GM19035 (cell line): Measurements from ENCODE around the gene TRMT2A.

Experiments used
- ATAC-seq: cut with Tn5 transposase; IDR thresholded peaks from one replicate; pipeline ENCODE4 v1.9.1; 2021; ENCODE audit not compliant: unreplicated experiment

Gene TRMT2A

DNA sequence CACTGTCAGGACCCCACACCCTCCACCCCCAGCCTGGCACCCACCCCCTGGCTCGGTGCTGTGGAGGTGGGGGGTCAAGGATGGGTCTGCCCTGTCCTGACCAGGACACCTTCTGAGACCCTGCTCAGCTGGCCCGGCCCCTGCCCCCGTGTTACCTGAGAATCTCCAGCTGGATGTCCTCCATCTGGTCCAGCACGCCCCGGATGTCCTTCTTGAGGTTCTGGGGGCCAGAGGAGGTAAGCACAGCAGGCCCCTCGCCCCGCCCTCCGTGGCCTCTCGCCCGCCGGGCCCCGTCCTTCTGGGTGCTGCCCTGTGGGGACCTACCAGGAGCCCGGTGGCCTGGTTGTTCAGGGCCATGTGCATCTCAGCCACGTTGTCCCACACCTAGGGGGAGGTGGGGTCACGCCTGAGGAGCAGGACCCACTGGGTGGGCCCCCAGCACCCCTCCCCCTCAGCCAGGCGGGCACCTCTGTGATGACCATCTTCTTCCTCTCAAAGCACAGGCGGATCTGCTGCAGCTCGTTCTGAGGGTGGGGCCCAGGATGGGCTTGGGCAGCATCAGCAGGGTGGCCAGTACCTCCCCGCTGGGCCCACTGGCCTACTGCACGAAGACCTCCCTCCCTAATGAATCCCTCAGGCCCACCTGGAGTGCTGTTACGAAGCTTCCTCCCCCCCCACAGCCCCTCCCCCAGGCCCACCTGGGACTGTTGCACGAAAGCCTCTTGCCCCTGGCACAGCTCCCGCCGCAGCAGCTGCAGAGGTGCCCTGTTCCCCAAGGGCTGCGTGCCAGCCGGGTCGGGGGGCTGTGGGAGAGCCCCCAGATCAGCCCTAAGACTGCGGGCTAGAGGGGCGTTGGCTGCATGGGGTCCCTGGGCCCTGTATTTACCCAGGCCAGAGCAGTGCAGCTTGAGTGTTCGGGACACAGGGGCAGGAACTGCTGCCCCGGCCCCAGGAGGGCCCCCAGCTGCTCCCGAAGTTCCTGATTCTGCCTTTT, 32.5 kb upstream of the TRMT2A start:
- no peak for ATAC-seq

- no peak for ATAC-seq
Measured at GRCh38 chr22:20148414-20148813, 31.4 kb upstream of the TRMT2A start.

DNA sequence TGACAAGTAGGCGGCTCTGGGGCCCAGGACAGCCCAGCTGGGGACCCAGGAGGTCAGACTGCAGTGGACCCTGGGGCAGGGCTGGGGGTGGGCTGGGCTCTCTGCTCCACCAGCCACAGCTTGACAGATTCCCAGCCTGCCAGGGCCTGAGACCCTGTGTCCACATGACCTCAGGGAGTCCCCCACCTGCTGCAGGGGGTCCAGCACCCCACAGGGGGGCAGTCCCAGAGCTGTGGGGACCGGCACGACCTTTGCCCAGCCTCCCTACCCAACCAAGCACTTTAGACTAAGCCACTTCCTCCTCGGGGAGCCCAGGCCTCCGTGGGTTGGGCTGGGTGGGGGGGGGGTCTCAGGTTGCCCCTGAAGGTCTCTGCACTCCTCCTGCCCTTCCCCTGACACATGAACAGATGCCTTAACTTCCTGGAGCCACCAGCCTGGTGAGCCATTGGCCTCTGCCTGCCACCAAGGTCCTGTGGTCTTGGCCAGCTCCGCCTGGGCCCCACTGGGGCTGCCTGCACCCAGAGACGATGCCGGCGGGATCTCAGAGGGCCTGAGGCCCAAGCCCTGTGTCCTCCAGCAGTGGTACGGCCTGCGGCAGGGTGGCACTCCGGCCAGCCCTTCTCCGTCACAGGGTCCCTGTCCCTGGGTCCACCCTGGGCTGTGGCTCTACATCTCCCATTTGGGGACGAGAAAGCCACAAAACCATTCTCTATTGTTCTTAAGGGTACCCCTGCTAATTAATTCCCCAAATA, 30.4 kb upstream of the TRMT2A start:
- no peak for ATAC-seq

DNA sequence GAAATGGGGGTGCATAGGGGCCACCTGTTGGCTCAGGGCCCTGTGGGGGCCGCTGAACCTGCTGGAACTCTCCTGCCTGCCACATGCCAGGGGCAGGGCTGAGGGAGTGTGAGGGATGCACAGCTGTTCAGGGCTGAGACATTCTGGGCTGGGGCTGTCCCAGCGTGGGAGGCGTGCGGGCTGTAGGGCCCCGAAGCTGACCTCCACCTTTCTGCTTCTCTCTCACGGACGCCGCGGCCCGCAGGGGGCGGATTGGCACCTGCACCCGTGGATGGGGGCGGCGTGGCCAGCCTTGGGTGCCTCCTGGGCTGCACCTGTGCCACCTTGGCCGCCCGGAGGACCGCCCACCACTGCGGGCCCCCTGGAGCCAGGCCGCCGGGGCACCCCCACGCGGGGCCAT, 29.8 kb upstream of the TRMT2A start:
- ATAC-seq = no peak

DNA sequence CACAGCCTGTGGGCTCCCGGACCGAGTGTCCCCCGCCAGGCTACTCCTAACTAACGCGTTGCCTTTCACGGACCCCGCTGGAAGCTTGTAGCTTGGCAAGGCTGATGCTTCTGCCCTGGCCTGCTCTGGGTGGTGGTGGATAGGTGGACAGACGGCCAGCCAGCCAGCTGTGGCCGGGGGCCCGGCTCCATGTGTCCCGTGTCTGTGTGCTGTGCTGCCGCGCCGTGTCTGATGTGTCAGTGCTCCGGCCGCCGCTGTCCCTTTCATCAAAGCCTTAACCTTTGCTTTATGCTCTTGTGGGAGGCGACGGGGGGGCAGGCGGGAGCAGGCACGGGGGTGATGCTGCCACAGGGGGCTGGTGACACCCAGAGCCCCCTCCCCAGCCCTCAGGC, 28.8 kb upstream of the TRMT2A start:
- no peak for ATAC-seq

DNA sequence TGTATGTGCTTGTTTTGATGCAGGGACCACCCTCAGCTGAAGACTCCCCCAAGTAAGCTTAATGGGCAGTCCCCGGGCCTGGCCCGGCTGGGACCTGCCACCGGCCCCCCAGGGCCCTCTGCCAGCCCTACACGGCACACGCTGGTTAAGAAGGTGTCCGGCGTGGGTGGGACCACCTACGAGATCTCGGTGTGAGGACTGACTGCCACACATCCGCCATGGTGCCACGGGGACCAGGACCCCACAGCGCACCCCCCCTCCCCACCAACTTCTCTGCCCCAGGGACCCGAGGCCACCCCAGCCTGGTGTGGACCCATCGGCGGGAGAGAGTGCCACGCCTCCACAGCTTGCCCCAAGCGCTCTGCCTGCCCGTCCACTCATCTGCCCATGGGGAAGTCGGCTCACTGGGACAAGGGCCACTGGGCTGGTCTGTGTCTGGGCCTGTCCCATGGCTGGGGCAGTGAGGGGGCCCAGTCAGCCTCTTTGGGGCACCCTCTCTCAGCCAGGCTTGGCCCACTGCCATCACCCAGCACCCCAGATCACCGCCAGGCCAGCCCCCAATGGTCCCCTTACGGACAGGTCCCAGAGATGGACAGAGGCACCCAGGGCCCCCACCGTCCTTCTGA, 28.3 kb upstream of the TRMT2A start:
- ATAC-seq = no peak

- no peak for ATAC-seq
Measured at GRCh38 chr22:20143883-20144665, 27.0 kb upstream of the TRMT2A start.

DNA sequence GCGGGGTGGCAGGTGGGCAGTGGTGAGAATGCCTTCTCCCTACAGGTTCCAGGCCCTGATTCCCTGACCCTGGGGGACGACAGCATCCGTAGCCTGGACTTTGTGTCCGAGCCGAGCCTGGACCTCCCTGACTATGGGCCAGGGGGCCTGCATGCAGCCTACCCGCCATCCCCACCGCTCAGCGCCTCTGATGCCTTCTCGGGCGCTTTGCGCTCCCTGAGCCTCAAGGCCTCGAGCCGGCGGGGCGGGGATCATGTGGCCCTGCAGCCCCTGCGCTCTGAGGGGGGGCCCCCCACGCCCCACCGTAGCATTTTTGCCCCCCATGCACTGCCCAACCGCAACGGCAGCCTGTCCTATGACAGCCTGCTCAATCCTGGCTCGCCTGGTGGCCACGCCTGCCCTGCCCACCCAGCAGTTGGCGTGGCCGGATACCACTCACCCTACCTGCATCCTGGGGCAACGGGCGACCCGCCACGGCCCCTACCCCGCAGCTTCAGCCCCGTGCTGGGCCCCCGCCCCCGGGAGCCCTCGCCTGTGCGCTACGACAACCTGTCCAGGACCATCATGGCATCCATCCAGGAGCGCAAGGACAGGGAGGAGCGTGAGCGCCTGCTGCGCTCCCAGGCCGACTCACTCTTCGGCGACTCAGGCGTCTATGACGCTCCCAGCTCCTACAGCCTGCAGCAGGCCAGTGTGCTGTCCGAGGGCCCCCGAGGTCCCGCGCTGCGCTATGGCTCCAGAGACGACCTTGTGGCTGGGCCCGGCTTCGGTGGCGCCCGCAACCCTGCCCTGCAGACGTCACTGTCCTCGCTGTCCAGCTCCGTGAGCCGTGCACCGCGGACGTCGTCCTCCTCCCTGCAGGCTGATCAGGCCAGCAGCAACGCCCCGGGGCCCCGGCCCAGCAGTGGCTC, 25.9 kb upstream of the TRMT2A start:
- ATAC-seq = no peak

GRCh38 chr22:20141186-20142077, 24.4 kb upstream of the TRMT2A start:
- no peak for ATAC-seq

GRCh38 chr22:20140521-20140964, 23.5 kb upstream of the TRMT2A start:
- ATAC-seq = no peak

GRCh38 chr22:20140107-20140445, 23.1 kb upstream of the TRMT2A start:
- no peak for ATAC-seq

DNA sequence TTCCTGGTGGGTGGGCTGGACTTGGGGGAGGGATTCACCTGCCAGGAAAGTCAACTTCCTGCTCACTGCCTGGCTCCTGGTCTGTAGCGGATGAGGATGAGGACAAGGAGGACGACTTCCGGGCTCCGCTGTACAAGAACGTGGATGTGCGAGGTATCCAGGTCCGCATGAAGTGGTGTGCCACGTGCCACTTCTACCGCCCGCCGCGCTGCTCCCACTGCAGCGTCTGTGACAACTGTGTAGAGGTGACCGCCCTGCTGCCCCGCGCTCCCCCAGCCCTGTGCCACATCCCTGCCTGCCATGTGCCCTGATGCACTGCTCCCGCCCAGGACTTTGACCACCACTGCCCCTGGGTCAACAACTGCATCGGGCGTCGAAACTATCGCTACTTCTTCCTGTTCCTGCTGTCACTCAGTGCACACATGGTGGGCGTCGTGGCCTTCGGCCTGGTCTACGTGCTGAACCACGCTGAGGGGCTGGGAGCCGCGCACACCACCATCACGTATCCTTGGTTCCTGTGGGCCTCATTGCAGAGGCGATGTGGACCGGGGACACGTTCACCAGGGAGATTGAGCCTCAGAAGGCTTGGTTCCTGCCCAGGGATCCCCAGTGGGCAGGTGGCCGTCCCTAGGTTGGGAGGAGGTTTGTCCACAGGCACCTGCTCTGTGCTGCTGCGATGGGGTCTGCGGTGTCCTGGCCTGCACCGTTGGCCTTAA, 22.5 kb upstream of the TRMT2A start:
- ATAC-seq = no peak

DNA sequence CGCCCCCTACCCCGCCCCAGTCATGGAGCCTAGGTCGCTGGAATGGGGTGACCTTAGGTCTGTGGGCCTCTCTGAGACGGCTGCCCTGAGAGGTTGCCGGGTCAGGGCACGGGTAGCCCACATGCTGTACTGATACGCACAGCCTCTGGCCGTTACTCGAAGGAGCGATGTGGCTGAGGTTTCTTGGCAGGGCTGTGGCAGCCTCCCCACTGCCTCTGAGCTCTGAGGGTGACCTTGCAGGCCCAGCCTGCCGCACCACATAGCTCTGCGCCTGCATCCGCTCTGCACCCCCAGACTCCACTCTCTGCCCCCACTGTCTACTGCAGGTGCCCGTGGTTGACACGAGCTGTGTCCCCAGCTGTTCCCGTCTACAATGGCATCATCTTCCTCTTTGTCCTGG, 21.8 kb upstream of the TRMT2A start:
- no peak for ATAC-seq

- ATAC-seq = no peak
Measured at GRCh38 chr22:20138417-20138738, 21.4 kb upstream of the TRMT2A start.

DNA sequence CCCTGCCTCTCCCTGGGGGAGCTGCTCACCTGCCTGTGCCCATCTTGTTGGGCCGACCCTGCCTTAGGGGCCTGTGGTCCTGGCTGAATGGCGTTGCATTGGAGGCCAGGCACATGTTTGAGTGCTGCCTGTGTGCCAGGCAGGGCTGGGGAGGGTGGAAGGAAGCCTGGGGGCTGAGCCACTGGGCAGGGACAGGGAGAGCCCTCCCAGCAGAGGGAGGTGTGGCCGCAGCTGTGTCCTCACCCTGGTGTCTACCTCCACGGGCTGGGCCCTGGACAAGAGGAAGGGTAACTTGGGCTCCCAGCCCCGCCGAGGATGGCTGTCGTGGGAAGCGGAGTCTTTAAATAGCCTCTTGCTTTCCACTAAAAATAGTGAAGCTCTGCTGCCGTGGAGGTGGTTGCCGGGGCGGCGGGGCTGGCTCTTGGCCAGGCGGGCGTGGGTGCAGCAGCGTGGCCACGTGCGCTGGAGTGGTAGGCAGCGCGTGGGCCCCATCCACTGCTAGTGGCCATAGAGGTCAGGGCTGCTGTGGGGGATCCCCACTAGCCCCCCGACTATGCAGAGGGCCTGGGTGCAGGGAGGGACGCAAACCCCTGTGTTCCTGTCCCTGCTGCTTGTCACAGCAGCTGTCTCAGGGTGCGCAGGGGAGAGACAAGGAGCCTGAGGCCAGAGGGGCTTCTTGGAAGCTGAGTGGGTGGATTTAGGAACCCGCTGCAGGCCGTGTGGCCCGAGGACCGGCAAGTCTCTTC, 20.8 kb upstream of the TRMT2A start:
- ATAC-seq = no peak

- ATAC-seq = no peak
Measured at GRCh38 chr22:20137113-20137512, 20.1 kb upstream of the TRMT2A start.

GRCh38 chr22:20136603-20136873, 19.5 kb upstream of the TRMT2A start:
- no peak for ATAC-seq
